ENCODE results near the gene KLHL26. TPM values are rescaled to one million over a fixed set of nuclear protein-coding genes. Genes with fewer than 3 reads are reported as not detected.

Gene KLHL26
- total RNA-seq, 3 donors from 2014 or later (not counting 1 experiment from before 2014, with no cell fraction given): 8.0 to 11.5 (median 9.6) TPM

- H3K4me3 ChIP-seq (ENCODE audit: low read length): no peak overlapping the region
- H3K36me3 ChIP-seq (ENCODE audit: control insufficient read depth, insufficient read depth, low read length): no peaks in the 10 kb centered on the region
- WGBS (ENCODE audit: insufficient coverage): 79% methylated on average over 25 of the region's 25 CpGs
- DNase-seq (no peak), ATAC-seq (no peak)
- no peak overlapping the region for H3K27ac Mint-ChIP-seq
- intact Hi-C loops (cut with micrococcal nuclease): no loop called here
- H3K27me3 Mint-ChIP-seq (ENCODE audit: low read depth in 2 of 2): no peaks in the 10 kb centered on the region
- peaks cover 14 to 35% of the 10 kb centered on the region in 2 donors for H3K4me1 Mint-ChIP-seq
- no peaks in the 10 kb centered on the region for H3K9me3 Mint-ChIP-seq
- H3K36me3 Mint-ChIP-seq: no peaks in the 10 kb centered on the region
- TF ChIP-seq, protein P1, sequence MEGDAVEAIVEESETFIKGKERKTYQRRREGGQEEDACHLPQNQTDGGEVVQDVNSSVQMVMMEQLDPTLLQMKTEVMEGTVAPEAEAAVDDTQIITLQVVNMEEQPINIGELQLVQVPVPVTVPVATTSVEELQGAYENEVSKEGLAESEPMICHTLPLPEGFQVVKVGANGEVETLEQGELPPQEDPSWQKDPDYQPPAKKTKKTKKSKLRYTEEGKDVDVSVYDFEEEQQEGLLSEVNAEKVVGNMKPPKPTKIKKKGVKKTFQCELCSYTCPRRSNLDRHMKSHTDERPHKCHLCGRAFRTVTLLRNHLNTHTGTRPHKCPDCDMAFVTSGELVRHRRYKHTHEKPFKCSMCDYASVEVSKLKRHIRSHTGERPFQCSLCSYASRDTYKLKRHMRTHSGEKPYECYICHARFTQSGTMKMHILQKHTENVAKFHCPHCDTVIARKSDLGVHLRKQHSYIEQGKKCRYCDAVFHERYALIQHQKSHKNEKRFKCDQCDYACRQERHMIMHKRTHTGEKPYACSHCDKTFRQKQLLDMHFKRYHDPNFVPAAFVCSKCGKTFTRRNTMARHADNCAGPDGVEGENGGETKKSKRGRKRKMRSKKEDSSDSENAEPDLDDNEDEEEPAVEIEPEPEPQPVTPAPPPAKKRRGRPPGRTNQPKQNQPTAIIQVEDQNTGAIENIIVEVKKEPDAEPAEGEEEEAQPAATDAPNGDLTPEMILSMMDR (IDR thresholded peaks at IDR 0.05): no peak
- H3K4me3 Mint-ChIP-seq: no peak overlapping the region
- no peaks in the 10 kb centered on the region for H3K27me3 ChIP-seq (ENCODE audit: control insufficient read depth, insufficient read depth, low read length)
- H3K9me3 ChIP-seq (ENCODE audit: control insufficient read depth, insufficient read depth, low read length): no peaks in the 10 kb centered on the region
- H3K4me1 ChIP-seq (ENCODE audit: control insufficient read depth, insufficient read depth, low read length): peaks cover 35% of the 10 kb centered on the region
- no peak overlapping the region for H3K27ac ChIP-seq (ENCODE audit: low read length)
Measured at GRCh38 chr19:18708452-18709231, 71.8 kb downstream of the KLHL26 start.

- no peak for DNase-seq
- H3K4me3 ChIP-seq (ENCODE audit: low read length): no peak overlapping the region
- TF ChIP-seq, protein P1 (IDR thresholded peaks at IDR 0.05): no peak
- peaks cover 44% of the 10 kb centered on the region for H3K4me1 ChIP-seq (ENCODE audit: control insufficient read depth, insufficient read depth, low read length)
- 99% methylated on average over 10 of the region's 10 CpGs for WGBS (ENCODE audit: insufficient coverage)
- no peaks in the 10 kb centered on the region for H3K27me3 ChIP-seq (ENCODE audit: control insufficient read depth, insufficient read depth, low read length)
- Mint-ChIP-seq H3K27me3 (ENCODE audit: low read depth in 2 of 2) (no peaks in the 10 kb centered on the region), H3K36me3 (no peaks in the 10 kb centered on the region), H3K27ac (no peak overlapping the region), H3K9me3 (no peaks in the 10 kb centered on the region), H3K4me3 (no peak overlapping the region), H3K4me1 (peaks cover 23 to 44% of the 10 kb centered on the region in 2 donors)
- no peak for ATAC-seq
- intact Hi-C loops (cut with micrococcal nuclease): no loop called here
- no peaks in the 10 kb centered on the region for H3K36me3 ChIP-seq (ENCODE audit: control insufficient read depth, insufficient read depth, low read length)
- H3K27ac ChIP-seq (ENCODE audit: low read length): no peak overlapping the region
- H3K9me3 ChIP-seq (ENCODE audit: control insufficient read depth, insufficient read depth, low read length): no peaks in the 10 kb centered on the region
Measured at GRCh38 chr19:18709546-18709945, 72.7 kb downstream of the KLHL26 start.

DNA sequence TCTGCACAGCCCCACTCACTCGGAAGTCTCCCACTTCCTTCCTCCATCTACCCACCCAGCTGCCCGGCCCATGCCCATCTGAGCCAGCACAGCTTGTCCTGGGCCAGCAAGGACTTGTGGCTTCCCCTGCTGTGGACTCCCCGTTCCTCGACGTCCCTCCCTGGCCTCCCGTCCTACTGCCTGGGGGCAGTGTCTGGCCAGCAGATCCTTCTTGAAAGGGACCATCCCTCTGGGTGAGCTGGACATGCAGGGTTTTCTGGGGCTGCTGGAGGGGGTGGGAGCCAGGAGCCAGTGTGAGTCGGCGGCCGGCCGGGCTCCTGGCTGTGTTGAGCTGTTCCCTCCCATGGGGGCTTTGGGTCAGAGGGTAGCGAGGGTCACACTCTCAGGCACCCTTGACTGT lies 73.4 kb downstream of the KLHL26 start:
- H3K4me1 Mint-ChIP-seq: peaks cover 30 to 50% of the 10 kb centered on the region in 2 donors
- intact Hi-C loops (cut with micrococcal nuclease): no loop called here
- DNase-seq (no peak), ATAC-seq (no peak)
- no peaks in the 10 kb centered on the region for H3K36me3 Mint-ChIP-seq
- Histone ChIP-seq H3K27ac (ENCODE audit: low read length) (no peak overlapping the region), H3K9me3 (ENCODE audit: control insufficient read depth, insufficient read depth, low read length) (no peaks in the 10 kb centered on the region), H3K36me3 (ENCODE audit: control insufficient read depth, insufficient read depth, low read length) (no peaks in the 10 kb centered on the region), H3K4me3 (ENCODE audit: low read length) (no peak overlapping the region), H3K27me3 (ENCODE audit: control insufficient read depth, insufficient read depth, low read length) (no peaks in the 10 kb centered on the region), H3K4me1 (ENCODE audit: control insufficient read depth, insufficient read depth, low read length) (peaks cover 49% of the 10 kb centered on the region)
- WGBS (ENCODE audit: insufficient coverage): 57% methylated on average over 10 of the region's 11 CpGs
- no peak overlapping the region for H3K4me3 Mint-ChIP-seq
- TF ChIP-seq, protein P1 (IDR thresholded peaks at IDR 0.05): no peak
- no peaks in the 10 kb centered on the region for H3K9me3 Mint-ChIP-seq
- no peaks in the 10 kb centered on the region for H3K27me3 Mint-ChIP-seq (ENCODE audit: low read depth in 2 of 2)
- no peak overlapping the region for H3K27ac Mint-ChIP-seq
